GM21786 (cell line): Measurements from ENCODE around the gene SPC24.
"Not testable (repeated sequence)": the region's sequence is repeated elsewhere in the genome, so short reads cannot be mapped to it uniquely, and the experiment has no call there.

ENCODE experiments used
- ATAC-seq: cut with Tn5 transposase; IDR thresholded peaks from one replicate; pipeline ENCODE4 v1.9.1; 2021; ENCODE audit not compliant: unreplicated experiment

SPC24 gene

DNA sequence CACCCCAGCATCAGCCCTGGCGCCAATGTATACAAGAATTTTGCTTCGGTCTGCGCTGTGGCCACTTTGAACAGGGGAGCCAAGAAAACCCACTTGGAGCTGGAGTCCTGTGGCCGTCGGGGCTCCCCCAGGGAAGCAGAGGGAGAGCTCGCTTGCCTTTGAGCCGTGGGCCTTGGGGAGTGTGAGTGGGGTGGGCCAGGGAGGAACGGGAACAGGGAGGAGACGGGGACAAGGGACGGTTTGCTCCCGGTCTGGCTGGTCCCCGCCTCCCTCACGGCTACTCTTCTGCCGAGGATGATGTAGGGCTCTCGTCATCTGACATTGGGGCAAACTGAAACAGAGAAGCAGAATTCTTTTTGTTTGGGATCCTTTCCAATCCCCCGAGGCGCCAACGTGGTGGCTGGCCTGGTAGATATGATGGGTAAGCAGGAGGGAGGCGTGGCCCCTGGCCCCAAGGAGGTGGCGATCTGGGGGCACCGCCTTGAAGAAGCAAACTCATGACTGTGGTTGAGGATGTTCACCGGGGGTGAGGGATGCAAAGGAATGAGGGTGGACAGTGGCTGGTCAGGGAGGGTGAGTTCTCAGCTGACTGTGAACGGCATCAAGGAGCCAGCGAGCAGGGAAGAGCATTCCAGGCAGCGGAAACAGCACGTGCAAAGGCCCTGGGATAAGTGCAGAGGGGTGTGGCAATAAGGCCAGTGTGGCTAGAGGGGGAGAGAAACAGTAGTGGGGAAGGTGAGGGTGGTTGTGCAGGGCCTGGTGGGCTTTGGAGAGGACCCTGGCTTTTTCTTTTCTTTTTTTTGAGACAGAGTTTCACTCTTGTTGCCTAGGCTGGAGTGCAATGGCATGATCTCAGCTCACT lies 10.9 kb upstream of the SPC24 start:
- no peak for ATAC-seq

DNA sequence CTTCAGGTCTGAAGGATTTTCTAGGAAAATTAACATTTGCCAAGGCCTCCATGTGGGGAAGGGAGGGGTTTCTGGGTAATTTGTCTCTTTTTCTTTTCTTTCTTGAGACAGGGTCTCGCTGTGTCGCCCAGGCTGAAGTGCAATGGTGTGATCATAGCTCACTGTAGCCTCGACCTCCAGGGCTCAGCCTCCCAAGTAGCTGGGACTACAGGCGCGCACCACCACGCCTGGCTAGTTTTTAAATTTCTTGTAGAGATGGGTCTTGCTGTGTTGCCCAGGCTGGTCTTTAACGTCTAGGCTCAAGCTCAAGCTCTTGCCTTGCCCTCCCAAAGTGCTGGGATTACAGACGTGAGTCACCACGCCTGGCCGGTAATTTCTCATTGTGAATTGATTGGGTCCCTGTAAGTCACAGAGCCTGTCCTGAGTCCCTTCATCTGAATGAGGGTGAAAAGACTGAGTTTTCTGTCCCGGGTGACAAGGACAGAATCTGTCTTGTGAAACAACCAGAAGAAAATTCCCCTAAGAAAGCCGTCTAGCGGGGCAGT lies 10.0 kb upstream of the SPC24 start:
- no peak for ATAC-seq

DNA sequence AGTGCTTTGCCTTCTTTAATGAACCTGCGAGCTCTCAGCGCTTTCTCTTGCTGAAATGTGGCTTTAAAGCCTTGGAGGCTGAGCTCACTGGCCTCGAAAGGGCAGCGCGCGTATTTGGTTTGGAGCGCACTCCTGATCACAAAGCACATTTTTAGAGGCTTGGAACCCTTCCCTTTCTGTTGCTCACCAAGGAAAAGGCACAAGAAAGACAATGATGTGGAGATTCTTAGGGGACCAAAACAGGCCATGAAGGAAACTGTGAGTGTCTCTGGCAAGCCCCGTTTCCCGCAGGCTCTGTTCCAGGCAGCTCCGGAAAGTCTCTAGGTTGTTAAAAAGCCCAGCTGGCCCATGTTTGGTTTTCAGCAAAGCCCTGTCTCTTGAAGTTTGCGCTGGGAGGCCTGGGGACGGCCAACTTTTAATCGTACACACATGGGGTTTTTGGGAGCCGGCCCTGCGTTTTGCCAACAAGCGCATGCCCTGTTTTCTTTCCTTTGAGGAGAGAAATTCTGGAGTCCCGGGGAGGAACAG lies 9.4 kb upstream of the SPC24 start:
- ATAC-seq: no peak

DNA sequence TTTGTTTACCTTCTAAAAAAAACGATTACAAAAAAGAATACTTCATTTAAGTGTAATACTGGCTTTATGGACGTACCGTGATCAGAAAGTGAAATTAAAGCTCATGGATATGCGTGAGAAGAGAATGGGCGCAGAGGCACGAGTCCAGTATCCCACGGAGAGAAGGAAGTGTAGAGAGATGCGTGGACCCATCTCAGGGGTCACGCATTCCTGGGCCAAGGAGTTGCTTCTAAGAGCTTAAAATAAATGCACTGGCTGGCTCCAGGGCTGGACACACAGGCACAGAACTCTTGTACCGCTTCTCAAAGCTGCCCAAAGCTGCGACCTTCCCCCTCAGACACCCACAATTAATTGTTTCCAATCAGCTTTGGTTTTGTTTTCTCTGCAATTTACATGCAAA lies 8.7 kb upstream of the SPC24 start:
- ATAC-seq: no peak

DNA sequence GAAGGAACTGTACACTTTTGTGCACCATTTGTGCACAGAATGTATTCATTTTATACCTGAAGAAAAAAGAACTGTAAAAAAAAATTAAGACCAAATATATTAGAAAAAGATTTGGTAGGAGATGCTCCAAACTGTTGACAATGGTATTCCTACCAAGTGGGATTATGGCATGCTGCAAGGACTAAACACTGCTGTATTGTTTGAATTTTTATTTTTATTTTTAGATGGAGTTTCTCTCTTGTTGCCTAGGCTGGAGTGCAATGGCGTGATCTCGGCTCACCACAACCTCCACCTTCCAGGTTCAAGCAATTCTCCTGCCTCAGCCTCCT lies 4.8 kb upstream of the SPC24 start:
- not testable (repeated sequence) for ATAC-seq

DNA sequence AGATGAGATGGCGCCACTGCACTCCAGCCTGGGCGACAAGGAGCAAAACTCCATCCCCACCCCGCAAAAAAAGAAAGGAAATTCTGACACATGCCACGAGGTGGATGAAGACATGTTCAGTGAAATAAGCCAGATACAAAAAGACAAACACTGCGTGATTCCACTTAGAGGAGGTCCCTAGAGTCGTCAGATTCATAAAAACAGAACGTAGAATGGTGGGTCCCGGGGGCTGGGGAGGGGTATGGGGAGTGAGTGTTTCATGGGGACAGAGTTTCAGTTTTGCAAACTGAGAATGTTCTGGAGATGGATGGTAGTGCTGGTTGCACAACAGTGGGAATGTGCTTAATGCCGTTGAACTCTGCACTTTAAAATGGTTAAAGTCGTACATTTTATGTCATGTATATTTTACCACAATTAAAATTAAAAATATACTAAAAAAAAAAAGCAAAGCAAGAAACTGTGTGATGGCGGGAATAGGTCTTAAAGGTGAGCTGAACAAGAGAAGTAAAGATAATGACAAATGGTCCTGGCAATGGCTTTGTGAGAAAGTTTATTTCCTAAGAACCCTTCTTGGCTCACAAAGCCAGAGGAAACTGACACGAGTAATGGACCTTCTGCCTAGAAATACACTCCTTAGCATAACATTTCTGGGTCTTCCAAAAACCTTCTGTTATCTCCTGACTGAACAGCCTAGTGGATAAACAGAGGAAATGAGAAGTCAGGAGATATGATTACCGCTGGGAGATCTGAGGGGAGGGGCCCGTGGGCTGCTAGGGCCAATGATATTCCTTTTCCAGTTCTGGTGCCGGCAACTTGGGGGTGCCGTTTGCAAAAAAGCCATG lies 4.2 kb upstream of the SPC24 start:
- ATAC-seq: no peak

DNA sequence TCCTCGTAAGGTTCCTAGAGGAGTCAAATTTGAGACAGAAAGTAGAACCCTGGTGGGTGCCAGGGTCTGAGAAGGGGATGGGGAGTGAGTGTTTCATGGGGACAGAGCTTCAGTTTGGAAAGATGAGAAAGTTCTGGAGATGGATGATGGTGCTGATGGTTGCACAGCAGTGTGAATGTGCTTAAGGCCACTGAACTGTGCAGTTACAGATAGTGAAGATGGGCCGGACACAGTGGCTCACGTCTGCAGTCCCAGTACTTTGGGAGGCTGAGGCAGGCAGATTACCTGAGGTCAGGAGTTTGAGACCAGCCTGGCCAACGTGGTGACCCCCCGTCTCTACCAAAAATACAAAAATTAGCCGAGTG lies 917 bp downstream of the SPC24 start:
- no peak for ATAC-seq

DNA sequence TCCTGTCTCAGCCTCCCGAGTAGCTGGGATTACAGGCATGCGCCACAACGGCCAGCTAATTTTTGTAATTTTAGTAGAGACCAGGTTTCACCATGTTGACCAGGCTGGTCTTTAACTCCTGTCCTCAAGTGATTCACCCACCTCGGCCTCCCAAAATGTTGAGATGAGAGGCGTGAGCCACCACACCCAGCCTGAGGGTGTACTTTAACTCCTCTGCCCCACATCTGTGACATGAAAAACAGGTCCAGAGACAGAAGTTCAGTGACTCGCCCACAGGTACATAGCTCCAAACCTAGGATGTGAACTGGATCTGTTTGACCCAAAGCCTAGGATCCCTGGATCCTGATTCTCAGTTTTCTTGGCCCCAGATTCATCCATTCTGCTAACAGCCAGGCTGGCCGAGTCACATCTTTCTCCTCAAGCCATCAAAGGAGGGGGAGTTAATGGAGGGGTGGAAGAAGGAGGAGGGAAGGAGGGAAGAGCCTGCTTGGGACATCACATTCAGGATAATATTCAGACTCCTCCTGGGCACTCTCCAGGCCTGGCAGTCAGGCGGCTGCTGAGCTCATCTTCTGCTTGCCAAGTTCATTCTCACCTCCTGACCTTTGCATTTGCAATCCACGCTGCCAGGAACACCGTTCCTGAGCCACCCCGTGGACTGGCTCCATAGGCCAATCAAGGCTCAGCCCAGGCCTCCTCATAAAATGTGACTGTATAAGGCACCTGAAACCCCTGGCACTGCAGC lies 3.1 kb downstream of the SPC24 start:
- no peak for ATAC-seq

DNA sequence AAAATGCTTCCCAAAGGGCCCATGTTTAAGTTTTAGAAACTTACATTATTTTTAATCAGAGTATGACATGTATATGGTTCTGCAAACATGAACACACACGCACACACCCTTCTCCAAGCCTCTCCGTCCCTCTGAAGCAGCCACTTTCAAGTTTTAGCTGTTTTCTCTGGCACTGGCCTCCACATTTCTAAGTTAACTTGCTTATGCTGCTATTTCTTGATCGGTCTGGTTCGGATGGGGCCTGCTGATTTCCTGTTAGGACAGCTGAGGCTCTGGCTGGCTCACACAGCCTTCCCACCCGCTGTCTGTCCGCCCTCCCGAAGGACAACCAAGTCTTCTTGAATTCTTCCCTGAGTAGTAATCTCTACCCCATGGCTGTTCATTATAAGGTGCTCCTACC lies 4.4 kb downstream of the SPC24 start:
- no peak for ATAC-seq

DNA sequence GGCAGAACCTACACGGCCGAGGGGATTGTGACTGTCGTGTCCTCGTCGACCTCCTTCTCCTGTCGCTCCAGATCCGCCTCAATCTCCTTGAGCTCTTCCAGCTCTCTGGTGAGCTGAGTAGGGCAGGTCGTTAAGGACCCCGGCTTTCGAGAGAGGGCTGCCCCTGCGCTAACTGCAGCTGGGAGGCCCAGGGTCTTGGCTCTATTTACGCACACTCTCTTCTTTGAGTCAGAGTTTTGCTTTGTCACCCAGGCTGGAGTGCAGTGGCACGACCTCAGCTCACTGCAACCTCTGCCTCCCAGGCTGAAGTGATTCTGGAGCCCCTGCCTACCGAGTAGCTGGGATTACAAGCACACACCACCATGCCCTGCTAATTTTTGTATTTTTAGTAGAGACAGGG lies 7.6 kb downstream of the SPC24 start:
- ATAC-seq: no peak

DNA sequence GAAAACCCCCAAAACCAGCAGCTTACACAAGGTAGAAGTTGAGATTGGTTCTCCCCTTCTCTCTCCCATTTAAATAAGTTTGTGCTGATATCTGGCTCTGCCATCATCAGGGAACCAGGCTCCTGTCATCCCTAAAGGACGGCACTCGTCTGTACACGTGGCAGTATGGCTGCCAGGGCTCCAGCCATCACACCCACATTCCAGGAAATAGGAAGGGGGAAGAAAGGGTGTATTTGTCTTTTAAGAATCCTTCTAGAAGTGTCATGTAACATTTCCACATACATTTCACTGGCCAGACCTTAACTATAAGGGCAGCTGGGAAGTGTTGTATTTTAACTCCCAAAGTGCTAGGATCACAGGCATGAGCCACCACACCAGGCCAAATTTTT lies 10.1 kb downstream of the SPC24 start:
- ATAC-seq: no peak

DNA sequence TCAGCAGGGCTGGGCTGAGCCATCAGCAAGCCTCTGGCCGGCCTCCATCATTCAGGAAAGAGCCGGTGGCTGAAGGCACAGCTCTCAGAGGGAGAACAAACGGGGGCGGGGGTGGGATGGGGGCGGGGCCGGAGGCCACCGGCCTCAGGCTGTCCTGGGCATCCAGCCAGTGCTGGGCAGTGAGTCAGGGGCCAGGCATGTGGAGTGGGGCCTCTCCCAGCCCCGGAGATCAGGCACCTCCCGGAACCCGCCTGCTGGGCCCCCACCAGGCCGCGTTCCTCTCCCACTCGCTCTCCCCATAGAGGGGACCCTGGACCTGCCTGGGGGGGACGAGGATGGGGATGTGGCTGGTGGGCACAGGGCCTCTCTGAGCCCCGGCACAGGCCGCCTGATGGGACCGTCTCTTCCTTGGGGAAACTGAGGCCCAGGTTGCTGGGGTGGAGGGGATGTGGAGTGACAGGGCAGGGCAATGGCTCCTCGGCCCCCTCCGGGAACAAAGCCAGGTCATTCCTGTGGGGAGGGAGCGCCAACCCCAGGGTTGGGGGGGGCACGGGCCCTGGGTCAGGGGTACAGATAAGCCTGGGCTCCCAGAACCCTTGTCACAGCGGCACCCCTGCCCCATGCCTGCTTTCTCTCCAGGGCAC lies 12.9 kb downstream of the SPC24 start:
- no peak for ATAC-seq

DNA sequence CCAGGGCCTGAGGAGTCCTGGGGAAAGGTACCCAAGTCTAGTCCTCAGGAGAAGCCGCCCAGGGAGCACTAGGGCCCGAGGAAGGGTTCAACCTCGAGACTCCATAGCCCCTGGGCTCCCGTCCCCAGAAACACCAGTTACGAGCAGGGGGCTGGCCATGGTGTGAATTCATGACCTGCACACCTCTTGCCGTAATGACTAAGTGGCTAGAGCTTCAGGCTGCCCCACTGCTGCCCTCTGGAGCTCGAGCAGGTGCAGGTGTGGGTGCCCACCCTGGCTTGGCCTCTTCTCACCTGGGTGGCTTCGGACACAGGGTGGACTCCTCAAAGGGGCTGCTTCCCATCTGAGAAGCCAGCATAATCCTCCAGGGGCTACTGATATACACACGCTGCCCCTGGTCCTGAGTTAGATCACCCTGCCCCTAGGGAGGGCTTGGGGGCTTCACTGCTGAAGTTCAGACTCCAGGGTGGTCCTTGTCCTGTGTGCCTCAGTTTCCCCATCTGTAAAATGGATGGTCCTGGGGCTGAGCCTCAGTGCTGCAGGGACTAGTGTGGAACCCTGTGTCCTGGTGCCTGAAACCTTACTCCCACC lies 13.6 kb downstream of the SPC24 start:
- ATAC-seq: no peak

DNA sequence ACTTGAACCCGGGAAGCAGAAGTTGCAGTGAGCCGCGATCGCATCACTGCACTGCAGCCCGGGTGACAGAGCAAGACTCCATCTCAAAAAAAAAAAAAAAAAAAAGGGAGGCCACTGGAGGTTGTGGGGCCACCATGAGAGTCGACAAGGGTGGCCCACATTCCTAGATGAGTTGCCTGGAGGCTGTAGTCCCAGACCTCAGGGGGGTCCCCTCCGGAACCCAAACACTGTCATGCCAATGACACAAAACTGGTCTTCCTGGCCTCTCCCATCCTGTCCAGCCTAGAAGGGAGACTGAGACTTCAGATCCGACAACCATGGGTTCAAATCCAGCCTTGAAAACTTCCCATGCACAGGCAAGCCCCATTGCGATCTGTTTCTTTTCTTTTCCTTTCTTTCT lies 14.7 kb downstream of the SPC24 start:
- ATAC-seq: no peak

DNA sequence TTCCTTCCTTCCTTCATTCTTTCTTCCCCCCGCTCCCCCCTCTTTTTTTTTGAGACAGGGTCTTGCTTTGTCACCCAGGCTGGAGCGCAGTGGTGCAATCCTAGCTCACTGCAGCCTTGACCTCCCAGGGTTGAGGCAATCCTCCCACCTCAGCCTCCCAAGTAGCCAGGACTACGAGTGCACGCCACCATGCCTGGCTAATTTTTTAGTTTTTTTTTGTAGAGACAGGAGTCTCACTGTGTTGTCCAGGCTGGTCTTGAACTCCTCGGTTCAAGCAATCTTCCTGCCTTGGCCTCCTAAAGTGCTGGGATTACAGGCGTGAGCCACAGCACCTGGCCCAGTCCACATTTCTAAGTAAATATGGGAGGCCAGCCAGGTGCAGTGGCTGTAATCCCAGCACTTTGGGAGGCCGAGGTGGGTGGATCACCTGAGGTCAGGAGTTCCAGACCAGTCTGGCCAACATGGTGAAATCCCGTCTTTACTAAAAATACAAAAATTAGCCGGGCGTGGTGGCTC lies 15.5 kb downstream of the SPC24 start:
- not testable (repeated sequence) for ATAC-seq

DNA sequence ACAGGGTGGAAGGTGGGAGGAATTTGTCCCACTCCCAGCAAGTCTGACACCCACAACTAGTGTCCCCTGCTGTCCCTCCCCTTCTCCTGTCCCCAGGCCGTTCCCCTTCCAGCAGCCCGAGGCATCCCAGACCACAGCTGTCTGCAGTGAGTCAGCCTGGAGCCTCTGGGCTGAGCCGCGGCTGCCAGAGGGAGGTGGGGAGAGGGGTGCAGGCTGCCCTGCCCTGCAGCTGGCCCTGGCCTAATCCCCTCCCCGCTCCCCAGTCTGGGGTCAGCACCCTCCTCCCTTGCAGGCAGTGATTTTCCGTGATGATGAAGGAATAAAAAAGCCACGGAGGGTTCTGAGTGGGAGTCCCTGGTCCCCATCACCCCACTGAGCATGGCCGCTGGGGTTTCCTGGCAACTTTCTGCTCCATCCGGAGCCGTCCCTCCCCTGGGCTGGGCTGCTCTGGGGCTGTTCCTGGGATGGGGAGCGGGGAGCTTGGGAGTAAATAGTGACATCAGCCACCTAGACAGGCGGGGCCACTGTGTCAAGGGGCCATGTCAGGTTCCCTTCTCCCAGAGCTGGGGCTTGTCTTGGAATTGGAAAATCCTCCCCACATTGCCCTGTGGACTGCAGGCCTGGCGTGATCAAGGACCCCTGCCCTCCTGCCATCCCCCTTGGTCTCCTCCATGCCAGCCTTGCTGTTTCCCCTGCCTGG lies 16.8 kb downstream of the SPC24 start:
- no peak for ATAC-seq

DNA sequence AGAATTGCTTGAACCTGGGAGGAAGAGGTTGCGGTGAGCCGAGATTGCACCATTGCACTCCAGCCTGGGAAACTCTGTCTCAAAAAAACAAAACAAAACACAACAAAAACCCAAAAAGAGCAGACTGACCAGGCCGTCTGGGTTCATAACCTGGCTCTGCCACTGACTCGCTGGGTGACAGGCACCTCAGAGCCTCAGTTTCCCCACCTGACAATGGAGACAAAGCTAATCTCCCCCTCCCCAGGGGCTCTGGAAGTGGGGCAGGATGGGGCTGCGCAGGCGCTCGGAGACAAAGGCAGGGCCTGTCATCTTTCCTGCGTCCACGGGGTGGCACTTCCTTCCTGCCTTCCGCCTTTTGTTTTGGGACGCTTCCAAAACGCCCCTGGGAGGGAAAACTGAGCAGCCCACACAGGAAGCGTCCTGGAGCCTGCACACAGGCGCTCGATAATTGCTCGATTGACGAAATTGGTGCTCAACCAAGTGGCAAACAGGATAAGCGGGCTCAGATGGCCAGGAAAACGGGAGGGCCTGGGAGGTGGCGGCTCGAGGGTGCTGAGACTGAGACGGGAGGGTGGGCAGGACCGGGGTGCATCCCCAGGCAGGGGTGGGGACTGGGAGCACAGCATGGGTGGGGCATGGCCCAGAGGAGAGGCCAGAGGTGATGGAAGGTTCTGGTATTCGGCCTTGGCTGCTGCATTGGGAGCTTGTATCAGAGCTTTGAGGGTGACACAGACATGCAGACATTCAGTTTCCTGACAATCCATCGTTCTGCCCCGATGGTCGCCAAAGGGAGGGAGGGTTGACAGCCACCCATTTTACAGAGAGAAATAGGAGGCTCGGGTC lies 17.8 kb downstream of the SPC24 start:
- ATAC-seq: no peak

DNA sequence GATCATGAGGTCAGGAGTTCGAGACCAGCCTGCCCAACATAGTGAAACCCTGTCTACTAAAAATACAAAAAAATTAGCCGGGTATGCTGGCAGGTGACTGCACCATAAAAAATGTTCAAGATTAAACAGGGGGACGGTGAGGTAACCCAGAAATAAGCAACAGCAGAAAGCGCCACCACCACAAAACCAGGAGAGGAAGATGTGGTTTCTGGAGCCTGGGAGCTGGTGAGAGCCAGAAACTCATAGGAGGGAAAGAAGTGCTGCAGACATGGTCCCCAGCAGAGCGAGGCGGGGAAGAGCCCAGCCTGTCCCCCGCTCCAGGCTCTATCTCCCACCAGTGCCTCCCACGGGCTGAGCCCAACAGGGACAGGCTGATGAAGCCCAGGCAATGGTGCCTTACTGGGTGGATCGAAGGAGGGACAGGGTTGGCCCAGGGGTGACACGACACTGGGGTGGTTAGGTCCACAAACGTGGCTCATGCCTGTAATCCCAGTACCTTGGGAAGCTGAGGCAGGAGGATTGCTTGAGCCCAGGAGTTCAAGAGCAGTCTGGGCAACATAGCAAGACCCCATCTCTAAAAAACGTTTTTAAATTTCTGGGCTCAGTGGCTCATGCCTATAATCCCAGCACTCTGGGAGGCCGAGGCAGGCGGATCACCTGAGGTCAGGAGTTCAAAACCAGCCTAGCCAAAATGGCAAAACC lies 19.0 kb downstream of the SPC24 start:
- ATAC-seq: no peak
